Keratinocyte (primary cell): ENCODE data around the gene OLFML2B.

Experiments
- CTCF ChIP-seq, 3 experiments: IDR thresholded peaks in 1 of 3; conservative IDR thresholded peaks in 1 of 3; optimal IDR thresholded peaks in 1 of 3; 2 replicates in 2 of 3; 3 replicates in 1 of 3; pipeline versions ENCODE3 to v1.5.1; 2011; ENCODE audit warnings: low read length in 3 of 3, mild to moderate bottlenecking in 3 of 3, moderate library complexity in 2 of 3, control low read depth in 1 of 3, inconsistent platforms in 1 of 3; ENCODE audit not compliant: insufficient read depth in 2 of 3; ENCODE audit errors: extremely low read depth in 1 of 3
- EZH2 ChIP-seq: IDR thresholded peaks from one replicate; pipeline ENCODE4 v1.6.1; 2012; ENCODE audit warnings: inconsistent platforms, mild to moderate bottlenecking, low read length, moderate library complexity

GRCh38 chr1:161998811-161999210, 24.9 kb downstream of the OLFML2B start:
- TF ChIP-seq CTCF (optimal IDR thresholded peaks at IDR 0.05 in 1 of 3, IDR thresholded peaks at IDR 0.05 in 1 of 3, conservative IDR thresholded peaks at IDR 0.05 in 1 of 3; ENCODE audit: extremely low read depth in 1 of 3, insufficient read depth in 2 of 3, low read length in 3 of 3) (no peak), EZH2 (no peak)
